UCSD-AML1 (cell line): ENCODE results near the gene CAMSAP1.

ENCODE experiments used
- DNase-seq: peaks from one replicate; lab custom pipeline; 2025; ENCODE audit not compliant: unreplicated experiment; lab: John Stamatoyannopoulos, UW

Gene CAMSAP1

DNA sequence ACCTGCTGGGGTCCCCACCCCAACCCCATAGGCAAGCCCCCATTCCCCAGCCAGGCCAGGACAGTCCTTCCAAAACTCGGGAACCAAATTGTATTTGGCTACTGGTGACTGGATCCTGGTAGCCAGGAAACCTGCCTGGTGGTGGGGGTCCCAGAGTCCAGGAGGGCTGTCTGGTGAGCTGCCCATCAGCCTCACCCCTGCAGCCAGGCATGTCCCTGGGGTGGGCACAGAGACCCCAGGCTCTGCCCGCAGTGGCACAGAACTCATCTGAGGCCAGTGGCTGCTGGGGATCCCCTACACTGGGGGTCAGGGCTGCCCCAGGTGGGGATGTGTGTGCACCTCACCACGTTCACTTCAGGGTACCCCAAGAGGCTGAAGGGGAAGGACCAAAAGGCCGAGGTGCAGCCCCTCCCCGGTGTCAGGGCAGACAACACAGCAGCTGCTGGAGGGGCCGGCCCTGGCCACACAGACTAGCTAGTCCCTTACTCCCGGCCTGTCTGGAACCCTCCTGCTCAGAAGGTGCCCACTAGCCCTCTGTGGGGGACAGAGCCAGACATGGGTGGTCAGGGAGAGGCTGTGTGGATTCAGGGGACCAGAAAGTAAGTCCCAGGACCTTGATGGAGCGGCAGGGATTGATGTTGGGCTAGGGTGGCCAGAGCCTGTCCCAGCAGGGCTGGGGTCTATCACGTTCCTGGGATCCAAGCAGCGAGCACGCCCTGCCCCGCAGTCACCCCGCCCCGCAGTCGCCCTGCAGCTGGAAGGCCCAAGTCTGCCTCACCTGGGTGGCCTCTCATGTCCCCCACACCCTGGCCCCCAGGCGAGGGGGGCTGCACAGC is 113.9 kb downstream of the CAMSAP1 start:
- no peak for DNase-seq

- no peak for DNase-seq
Observed at GRCh38 chr9:135792268-135793128, 114.8 kb downstream of the CAMSAP1 start.

DNA sequence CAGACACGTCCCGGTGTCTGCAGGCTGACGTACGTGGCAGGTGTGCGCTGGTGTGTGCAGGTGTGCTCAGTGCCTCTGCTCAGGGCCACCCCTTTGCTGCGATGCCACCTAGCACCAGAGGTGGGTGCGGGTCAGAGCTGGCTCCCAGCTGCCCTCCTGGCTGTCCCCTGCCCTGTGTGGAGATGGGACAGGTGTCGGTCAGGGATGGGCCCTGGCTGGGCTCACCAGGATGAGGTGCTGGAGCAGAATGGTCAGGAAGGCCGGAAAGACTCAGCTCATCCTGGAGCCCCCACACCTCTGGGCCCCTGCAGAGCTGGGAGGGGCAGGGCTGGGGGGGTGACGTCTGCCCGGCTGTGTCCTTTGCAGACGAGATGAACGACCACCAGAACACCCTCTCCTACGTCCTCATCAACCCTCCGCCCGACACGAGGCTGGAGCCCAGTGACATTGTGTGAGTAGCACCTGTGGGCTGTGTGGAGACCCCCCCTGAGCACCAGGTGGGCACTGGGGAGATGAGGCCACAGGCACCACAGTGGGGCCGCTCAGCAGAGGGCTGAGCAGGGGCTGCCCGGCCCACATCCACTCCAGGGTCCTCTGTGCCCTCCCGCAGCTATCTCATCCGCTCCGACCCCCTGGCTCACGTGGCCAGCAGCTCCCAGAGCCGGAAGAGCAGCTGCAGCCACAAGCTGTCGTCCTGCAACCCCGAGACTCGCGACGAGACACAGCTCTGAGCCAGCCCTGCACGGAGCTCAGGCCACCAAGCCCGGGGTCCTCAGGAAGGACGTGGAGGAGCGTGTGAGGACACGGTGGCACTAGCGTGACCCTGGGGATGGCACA is 115.7 kb downstream of the CAMSAP1 start:
- DNase-seq = no peak

GRCh38 chr9:135790850-135791249 is 116.5 kb downstream of the CAMSAP1 start:
- DNase-seq = no peak

DNA sequence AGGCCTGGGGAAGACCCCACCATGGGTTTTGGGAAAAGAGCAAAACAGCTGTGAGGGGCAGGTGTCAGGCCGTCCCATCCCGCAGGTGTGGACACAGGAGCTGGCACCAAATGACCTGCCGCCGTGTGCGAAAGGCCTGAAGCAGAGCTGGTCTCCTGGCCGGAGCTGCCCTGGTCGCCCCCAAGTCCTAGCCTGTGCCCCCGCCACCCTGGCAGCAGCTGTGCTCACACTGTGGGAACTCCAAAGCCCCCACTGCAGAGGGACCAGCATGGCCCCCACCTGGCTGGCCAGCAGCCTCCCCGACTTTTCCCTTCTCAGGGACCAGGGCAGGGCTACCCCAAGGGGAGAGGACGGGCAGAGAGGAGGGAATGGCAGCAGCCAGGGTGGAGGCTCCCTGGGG is 117.0 kb downstream of the CAMSAP1 start:
- DNase-seq = no peak

DNA sequence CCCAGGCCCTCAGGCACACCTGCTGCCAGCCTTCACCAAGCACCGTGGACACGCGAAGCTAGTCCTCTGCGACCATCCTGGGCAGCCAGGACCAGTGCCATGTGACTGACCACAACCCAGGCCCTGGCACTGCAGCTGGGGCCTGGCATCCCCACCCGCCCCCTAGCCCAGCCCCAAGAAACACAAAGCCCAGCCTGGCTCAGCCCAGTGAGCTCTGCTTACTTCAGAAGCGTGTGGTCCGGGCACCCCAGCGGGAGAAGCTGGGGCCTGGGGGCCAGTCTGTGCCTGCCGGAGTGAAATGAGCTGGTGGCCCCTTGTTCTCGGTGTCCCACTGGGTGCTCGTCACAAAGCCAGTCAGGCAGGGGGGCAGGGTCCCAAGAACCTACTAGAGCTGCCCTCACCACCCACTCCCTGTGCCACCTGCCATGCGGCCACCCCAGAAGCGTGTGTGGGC is 117.5 kb downstream of the CAMSAP1 start:
- no peak for DNase-seq

DNA sequence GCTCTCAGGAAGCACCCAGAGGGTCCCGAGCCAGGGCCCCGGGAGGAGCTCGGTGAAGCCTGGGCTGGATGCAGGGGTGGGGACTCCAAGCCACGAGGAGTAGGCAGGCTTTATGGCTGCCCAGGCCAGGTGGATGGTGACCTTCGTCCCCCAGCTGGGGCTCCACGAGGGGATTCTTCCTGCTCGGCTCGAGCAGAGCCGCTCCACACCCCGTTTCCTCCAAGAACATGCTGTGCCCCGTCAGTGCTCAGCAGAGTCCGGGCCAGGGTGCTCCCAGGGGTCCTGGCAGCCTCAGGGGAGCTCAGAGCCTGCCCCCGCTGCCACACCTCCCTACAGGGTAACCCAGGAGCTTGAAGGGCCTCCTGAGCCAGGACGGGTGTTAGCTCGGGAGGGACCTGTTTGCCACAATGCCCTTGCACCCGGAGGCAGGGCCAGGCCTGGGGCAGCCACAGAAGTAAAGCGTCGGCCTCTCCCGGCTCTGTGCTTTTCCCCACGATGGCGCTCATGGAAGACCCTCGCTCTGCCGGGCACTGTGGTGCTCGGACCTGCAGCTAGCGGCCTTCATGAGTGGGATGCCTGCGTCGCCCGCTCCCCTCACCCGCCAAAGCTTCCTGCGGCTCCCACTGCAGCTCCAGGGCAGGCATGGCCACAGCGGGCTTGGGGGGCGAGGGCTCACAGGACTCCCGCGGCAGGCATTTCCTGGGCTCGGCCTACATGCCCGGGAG is 118.6 kb downstream of the CAMSAP1 start:
- DNase-seq = no peak

GRCh38 chr9:135787776-135788575 is 119.4 kb downstream of the CAMSAP1 start:
- no peak for DNase-seq

DNA sequence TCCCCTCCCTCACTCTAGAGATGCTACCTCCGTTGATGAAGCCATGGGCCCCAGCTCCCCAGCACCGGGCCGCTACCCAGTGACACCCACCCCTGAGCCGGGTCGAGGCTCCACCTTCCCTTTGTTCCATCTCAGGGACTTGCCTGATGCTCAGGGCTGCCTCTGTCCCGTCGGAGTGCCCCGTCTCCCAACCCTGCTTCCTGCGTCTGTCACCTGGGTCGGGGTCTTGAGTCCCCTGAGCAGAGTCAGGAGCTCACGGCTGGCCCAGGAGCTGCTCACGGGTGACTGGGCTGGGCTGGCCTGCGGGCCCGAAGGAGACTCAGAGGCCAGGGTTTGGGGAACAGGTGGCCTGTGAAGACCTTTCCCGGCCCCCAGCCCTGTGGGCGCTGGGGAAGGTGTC is 120.0 kb downstream of the CAMSAP1 start:
- no peak for DNase-seq

- DNase-seq = no peak
Observed at GRCh38 chr9:135786146-135786690, 121.1 kb downstream of the CAMSAP1 start.

- DNase-seq = no peak
Observed at GRCh38 chr9:135785013-135785575, 122.3 kb downstream of the CAMSAP1 start.

- DNase-seq = no peak
Observed at GRCh38 chr9:135783540-135784245, 123.7 kb downstream of the CAMSAP1 start.

DNA sequence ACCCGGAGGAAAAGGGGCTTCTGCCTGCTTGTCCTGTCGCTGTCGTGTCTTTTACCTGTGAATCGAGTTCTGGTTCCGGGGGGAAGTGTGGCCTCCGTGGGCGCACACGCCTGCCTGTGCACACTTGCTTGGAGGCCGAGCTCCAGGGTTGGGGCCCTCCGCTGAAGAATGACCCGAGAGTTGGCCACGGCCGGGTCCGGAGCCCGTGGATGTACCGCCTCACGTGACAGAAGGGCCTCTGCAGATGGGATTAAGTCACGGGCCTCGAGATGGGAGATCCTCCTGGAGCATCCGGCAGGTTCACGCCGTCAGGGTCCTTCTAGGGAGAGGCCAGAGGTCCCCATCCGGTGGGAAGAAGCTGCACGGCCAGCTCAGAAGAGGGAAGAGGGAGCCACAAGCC is 124.4 kb downstream of the CAMSAP1 start:
- DNase-seq = no peak

- no peak for DNase-seq
Observed at GRCh38 chr9:135780626-135781025, 126.7 kb downstream of the CAMSAP1 start.

DNA sequence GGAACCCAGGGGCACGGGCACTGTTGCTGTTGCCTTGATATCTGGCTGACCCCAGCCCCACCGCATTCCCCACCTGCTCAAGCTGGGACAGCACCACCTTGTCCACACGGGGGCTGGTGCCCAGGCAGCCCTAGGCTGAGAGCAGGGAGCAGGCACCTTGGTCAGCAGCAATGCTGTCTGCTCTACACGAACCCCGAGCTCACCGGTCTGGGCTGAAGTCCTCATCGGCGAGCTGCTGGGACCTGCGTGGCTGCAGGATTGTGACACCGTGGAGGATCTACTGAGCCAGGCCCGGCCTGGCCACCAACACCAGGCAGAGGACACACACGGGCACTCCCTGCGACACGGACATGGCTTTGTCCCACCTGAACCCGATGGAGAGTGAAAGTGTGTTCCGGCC is 127.3 kb downstream of the CAMSAP1 start:
- no peak for DNase-seq

DNA sequence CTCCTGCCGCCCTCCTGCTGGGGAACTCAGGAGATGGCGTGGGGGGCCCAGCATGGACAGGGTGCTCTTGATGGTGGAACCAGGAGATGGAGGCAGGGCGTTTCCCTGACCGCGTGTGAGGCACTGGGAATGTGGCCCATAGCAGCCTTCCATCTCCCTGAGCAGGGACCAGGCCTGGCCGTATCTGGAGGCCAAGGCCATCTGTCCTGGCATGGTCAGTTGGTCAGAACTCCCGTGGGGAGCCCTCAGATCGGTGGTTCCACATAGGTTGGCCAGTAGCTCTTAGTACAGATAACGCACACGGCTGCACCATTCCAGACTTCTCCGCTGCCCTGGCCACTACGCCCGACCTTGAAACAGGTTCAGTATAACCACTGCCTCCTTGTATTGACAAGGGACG is 127.8 kb downstream of the CAMSAP1 start:
- no peak for DNase-seq

DNA sequence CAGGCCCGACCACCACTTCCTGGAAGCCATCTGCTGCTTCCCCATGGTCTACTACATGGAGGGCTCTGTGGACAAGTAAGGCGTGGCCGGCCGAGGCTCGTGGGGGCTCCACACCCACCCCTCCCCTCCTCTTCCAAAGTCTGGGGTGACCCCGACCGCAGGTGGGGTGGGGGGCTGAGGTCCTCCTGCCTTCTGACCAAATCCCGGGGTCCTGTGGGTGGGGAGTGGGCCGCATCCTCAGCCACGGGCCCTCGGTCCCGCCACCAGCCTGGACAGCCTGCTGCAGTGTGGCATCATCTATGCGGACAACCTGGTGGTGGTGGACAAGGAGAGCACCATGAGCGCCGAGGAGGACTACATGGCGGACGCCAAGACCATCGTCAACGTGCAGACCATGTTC is 128.9 kb downstream of the CAMSAP1 start:
- no peak for DNase-seq

GRCh38 chr9:135777623-135778177 is 129.6 kb downstream of the CAMSAP1 start:
- no peak for DNase-seq
